ENCODE results near the gene ADAMTSL4. TPM values are rescaled to one million over a fixed set of nuclear protein-coding genes. Genes with fewer than 3 reads are reported as not detected.

Gene ADAMTSL4
- total RNA-seq, 1 experiment from 2014 or later: 9.5 TPM

DNA sequence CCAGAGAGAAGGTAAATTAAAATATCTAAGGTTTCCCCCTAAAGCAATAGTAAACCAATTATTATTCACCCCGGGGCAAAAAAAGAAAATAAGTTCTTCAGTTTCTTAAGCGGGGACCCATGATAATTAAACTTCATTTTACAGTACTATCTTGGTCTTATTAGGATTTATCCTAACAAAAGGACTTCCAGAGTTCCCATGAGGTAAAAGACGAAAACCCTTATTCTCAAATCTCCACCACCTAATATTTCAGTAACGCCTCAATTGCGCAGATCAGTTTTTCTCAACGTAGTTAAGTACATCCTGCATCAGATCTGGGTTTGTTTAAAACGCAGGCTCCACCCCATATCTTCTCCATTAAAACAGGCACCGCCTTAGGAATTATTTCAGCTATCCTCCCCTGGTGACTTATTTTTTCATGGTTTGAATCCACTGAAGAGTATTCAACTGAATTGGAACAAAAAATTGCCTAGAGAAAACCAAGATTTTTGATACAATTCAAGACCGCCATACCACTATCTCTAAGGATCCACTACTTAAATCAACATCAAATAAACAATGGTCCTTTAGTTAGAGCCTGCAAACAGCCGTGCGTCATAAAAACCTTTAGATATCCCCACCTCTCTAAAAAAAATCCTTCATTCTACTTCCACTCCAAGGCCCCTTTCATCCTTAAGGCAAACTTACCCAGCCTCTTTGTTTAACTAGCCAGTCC lies 28.5 kb downstream of the ADAMTSL4 start:
- in situ Hi-C loops (cut with HindIII; ENCODE audit: low pct_unique_long_range_greater_than_20kb, low sequenced_read_pairs) (no loop called here), intact Hi-C loops (cut with micrococcal nuclease; ENCODE audit: unreplicated experiment) (loop anchor here (5.0 kb wide), 1 partner anchor 35 kb away; no protein-coding TSS in a partner anchor)
- TSS peak; percentile 61 for BruUV-seq (replicated peaks)
- Histone ChIP-seq H3K4me1 (ENCODE audit: control insufficient read depth, insufficient read depth, low read length) (peaks cover 30% of the 10 kb centered on the region), H3K4me3 (ENCODE audit: low read depth in 2 of 2, low read length in 2 of 2) (peak overlapping the region; percentile 99 to 100), H3K27ac (ENCODE audit: low read length) (peak overlapping the region; percentile 95), H3K27me3 (ENCODE audit: control insufficient read depth, insufficient read depth, low read length) (no peaks in the 10 kb centered on the region), H3K36me3 (ENCODE audit: control insufficient read depth, insufficient read depth, low read length) (peaks cover 50% of the 10 kb centered on the region), H3K9me3 (ENCODE audit: control insufficient read depth, insufficient read depth, low read depth, low read length) (no peaks in the 10 kb centered on the region)
- DNase-seq (ENCODE audit: low read depth, low spot score) (no peak), ATAC-seq (no peak)
- ChIA-PET CTCF (no interaction called here), POLR2A (interaction anchor here (0.6 to 0.7 kb wide), 2 partner anchors 250 to 415 kb away, joined by 3 read pairs; no protein-coding TSS in a partner anchor)
- TF ChIP-seq POLR2AphosphoS5 (IDR thresholded peaks at IDR 0.05; ENCODE audit: low read depth, low read length) (0 out of 2 replicates have a peak, but pooled peaks have one; percentile 5), SIN3A (IDR thresholded peaks at IDR 0.05; ENCODE audit: borderline replicate concordance, insufficient read depth, low read depth, low read length) (no peak)

DNA sequence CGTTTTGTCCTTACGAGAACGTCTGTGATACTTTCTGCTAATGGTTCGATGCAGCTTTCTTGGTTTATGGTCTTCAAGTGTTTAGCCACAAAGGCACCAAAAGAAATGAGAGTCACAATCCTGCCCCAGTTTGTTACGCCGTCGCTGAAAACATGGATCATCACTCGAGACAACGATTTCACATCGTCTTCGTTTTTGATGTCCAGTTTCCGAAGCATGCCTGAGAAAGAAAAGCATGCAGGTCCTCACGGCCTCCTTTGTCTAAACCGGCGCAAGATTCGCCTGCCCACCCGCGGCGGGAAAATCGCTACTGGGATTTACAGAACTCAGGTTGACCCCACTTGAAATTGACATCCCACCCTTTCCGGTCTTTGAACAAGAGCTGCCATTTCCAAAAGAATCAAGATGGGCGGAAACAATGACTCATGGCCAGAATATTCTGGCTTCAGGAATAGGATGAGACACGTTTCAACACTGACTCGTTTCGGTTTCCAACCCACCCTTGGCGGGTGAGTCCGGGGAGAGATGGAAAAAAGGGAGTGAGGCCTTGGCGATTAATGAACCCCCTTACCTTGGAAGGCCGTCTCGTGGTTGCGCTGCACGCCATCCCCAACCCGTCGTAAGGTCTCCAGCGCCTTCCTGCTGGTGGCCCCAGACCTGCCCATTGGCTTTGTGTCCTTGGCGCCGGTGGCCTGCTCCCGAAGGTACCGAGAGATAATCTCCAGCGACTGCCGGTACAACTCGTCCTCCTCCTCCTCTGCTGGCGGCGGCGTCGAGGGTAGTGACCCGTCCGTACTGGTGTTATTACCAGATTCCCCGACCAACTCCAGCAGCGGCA lies 29.3 kb downstream of the ADAMTSL4 start:
- TF ChIP-seq TCF7L2 (IDR thresholded peaks at IDR 0.05; ENCODE audit: low read depth, low read length) (no peak), POLR2AphosphoS5 (IDR thresholded peaks at IDR 0.05; ENCODE audit: low read depth, low read length) (no peak), SIN3A (IDR thresholded peaks at IDR 0.05; ENCODE audit: borderline replicate concordance, insufficient read depth, low read depth, low read length) (no peak)
- TF ChIP-seq, protein P1, sequence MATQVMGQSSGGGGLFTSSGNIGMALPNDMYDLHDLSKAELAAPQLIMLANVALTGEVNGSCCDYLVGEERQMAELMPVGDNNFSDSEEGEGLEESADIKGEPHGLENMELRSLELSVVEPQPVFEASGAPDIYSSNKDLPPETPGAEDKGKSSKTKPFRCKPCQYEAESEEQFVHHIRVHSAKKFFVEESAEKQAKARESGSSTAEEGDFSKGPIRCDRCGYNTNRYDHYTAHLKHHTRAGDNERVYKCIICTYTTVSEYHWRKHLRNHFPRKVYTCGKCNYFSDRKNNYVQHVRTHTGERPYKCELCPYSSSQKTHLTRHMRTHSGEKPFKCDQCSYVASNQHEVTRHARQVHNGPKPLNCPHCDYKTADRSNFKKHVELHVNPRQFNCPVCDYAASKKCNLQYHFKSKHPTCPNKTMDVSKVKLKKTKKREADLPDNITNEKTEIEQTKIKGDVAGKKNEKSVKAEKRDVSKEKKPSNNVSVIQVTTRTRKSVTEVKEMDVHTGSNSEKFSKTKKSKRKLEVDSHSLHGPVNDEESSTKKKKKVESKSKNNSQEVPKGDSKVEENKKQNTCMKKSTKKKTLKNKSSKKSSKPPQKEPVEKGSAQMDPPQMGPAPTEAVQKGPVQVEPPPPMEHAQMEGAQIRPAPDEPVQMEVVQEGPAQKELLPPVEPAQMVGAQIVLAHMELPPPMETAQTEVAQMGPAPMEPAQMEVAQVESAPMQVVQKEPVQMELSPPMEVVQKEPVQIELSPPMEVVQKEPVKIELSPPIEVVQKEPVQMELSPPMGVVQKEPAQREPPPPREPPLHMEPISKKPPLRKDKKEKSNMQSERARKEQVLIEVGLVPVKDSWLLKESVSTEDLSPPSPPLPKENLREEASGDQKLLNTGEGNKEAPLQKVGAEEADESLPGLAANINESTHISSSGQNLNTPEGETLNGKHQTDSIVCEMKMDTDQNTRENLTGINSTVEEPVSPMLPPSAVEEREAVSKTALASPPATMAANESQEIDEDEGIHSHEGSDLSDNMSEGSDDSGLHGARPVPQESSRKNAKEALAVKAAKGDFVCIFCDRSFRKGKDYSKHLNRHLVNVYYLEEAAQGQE (IDR thresholded peaks at IDR 0.05; ENCODE audit: insufficient read depth in 1 of 2, low read depth in 2 of 2, low read length in 1 of 2): no peak
- Histone ChIP-seq H3K27ac (ENCODE audit: low read length) (peak overlapping the region; percentile 95), H3K4me3 (ENCODE audit: low read depth in 2 of 2, low read length in 2 of 2) (peak overlapping the region; percentile 99 to 100), H3K9me3 (ENCODE audit: control insufficient read depth, insufficient read depth, low read depth, low read length) (no peaks in the 10 kb centered on the region), H3K36me3 (ENCODE audit: control insufficient read depth, insufficient read depth, low read length) (peaks cover 46% of the 10 kb centered on the region), H3K27me3 (ENCODE audit: control insufficient read depth, insufficient read depth, low read length) (no peaks in the 10 kb centered on the region), H3K4me1 (ENCODE audit: control insufficient read depth, insufficient read depth, low read length) (peaks cover 22% of the 10 kb centered on the region)
- DNase-seq (ENCODE audit: low read depth, low spot score) (no peak), ATAC-seq (peak; percentile 11)
- POLR2A ChIA-PET: interaction anchor here (0.5 to 1.6 kb wide), 9 partner anchors 8 to 58 kb away, joined by 3 to 15 read pairs (median 8); partner anchors contain the start of gene ENSA
- CTCF ChIA-PET: interaction anchor here (0.7 kb wide), 2 partner anchors 42 to 156 kb away, joined by 4 to 8 read pairs; no protein-coding TSS in a partner anchor
- in situ Hi-C loops (cut with HindIII; ENCODE audit: low pct_unique_long_range_greater_than_20kb, low sequenced_read_pairs) (no loop called here), intact Hi-C loops (cut with micrococcal nuclease; ENCODE audit: unreplicated experiment) (loop anchor here (5.0 kb wide), 1 partner anchor 34 kb away; no protein-coding TSS in a partner anchor)
- no TSS peak for BruUV-seq (replicated peaks)

Measured in Panc1 (cell line).